ENCODE data around the gene TNS3.
A peak's percentile ranks its signal among the peaks of the same experiment; 100 is the strongest.
"Not testable (repeated sequence)": the region's sequence is repeated elsewhere in the genome, so short reads cannot be mapped to it uniquely, and the experiment has no call there.

The TNS3 gene

GRCh38 chr7:47478926-47479711 lies 102.8 kb downstream of the TNS3 start:
- no peak for DNase-seq (ENCODE audit: extremely low spot score, insufficient read length, low read depth)
- FAIRE-seq, result no peak

- no peak for DNase-seq (ENCODE audit: extremely low spot score, insufficient read length, low read depth)
- FAIRE-seq, result no peak
Observed at GRCh38 chr7:47478017-47478344, 103.9 kb downstream of the TNS3 start.

GRCh38 chr7:47477191-47478016 lies 104.5 kb downstream of the TNS3 start:
- no peak for DNase-seq (ENCODE audit: extremely low spot score, insufficient read length, low read depth)
- FAIRE-seq, result no peak

- FAIRE-seq, result no peak
- no peak for DNase-seq (ENCODE audit: extremely low spot score, insufficient read length, low read depth)
Observed at GRCh38 chr7:47475880-47476227, 106.1 kb downstream of the TNS3 start.

- DNase-seq (ENCODE audit: extremely low spot score, insufficient read length, low read depth), result peak; percentile 38
Observed at GRCh38 chr7:47474937-47475879, 106.7 kb downstream of the TNS3 start.

GRCh38 chr7:47474211-47474936 lies 107.5 kb downstream of the TNS3 start:
- no peak for DNase-seq (ENCODE audit: extremely low spot score, insufficient read length, low read depth)
- FAIRE-seq, result peak; percentile 21

More at GRCh38 chr7:47474937-47475879, 106.7 kb downstream of the TNS3 start:
- FAIRE-seq, result peak; percentile 52

GRCh38 chr7:47473499-47474210 lies 108.3 kb downstream of the TNS3 start:
- DNase-seq (ENCODE audit: extremely low spot score, insufficient read length, low read depth), result no peak
- no peak for FAIRE-seq

GRCh38 chr7:47472444-47473157 lies 109.3 kb downstream of the TNS3 start:
- no peak for FAIRE-seq
- no peak for DNase-seq (ENCODE audit: extremely low spot score, insufficient read length, low read depth)

- DNase-seq (ENCODE audit: extremely low spot score, insufficient read length, low read depth) (no peak), FAIRE-seq (no peak)
Observed at GRCh38 chr7:47471831-47472230, 110.1 kb downstream of the TNS3 start.

- FAIRE-seq (no peak), DNase-seq (ENCODE audit: extremely low spot score, insufficient read length, low read depth) (no peak)
Observed at GRCh38 chr7:47471358-47471703, 110.6 kb downstream of the TNS3 start.

GRCh38 chr7:47470567-47471357 lies 111.1 kb downstream of the TNS3 start:
- FAIRE-seq (no peak), DNase-seq (ENCODE audit: extremely low spot score, insufficient read length, low read depth) (no peak)

- not testable (repeated sequence) for FAIRE-seq; DNase-seq (ENCODE audit: extremely low spot score, insufficient read length, low read depth)
Observed at GRCh38 chr7:47469846-47470245, 112.1 kb downstream of the TNS3 start.

- DNase-seq (ENCODE audit: extremely low spot score, insufficient read length, low read depth) (no peak), FAIRE-seq (no peak)
Observed at GRCh38 chr7:47466832-47467231, 115.1 kb downstream of the TNS3 start.

GRCh38 chr7:47465191-47465590 lies 116.7 kb downstream of the TNS3 start:
- DNase-seq (ENCODE audit: extremely low spot score, insufficient read length, low read depth), result no peak

GRCh38 chr7:47464266-47464665 lies 117.6 kb downstream of the TNS3 start:
- DNase-seq (ENCODE audit: extremely low spot score, insufficient read length, low read depth) (no peak), FAIRE-seq (no peak)

More at GRCh38 chr7:47465191-47465590, 116.7 kb downstream of the TNS3 start:
- no peak for FAIRE-seq

GRCh38 chr7:47461746-47462145 lies 120.2 kb downstream of the TNS3 start:
- FAIRE-seq, result no peak
- no peak for DNase-seq (ENCODE audit: extremely low spot score, insufficient read length, low read depth)

GRCh38 chr7:47461161-47461560 lies 120.8 kb downstream of the TNS3 start:
- no peak for FAIRE-seq
- DNase-seq (ENCODE audit: extremely low spot score, insufficient read length, low read depth), result no peak

All from GM18507 (cell line).